HL-60/S4 treated with phorbol 12-myristate 13-acetate at 8.2 ng/mL for 4 days and 3 days (cell line): ENCODE data around the gene P2RY4.
"Not testable (repeated sequence)": the region's sequence is repeated elsewhere in the genome, so short reads cannot be mapped to it uniquely, and the experiment has no call there.

Experiments used
- in situ Hi-C: fragments of 300-500 bp; cut with MboI; formaldehyde crosslinking; loops from 2 replicates; pipeline ENCODE4 v1.15.0; 2022; ENCODE audit warnings: low sequenced_read_pairs

P2RY4 gene

GRCh38 chrX:70244881-70245280 is 15.1 kb downstream of the P2RY4 start:
- in situ Hi-C loops = no loop called here

- in situ Hi-C loops = not testable (repeated sequence)
Observed at GRCh38 chrX:70243601-70244000, 16.4 kb downstream of the P2RY4 start.

GRCh38 chrX:70241501-70241900 is 18.5 kb downstream of the P2RY4 start:
- in situ Hi-C loops = no loop called here

- in situ Hi-C loops = no loop called here
Observed at GRCh38 chrX:70240751-70241150, 19.3 kb downstream of the P2RY4 start.

GRCh38 chrX:70234355-70234754 is 25.6 kb downstream of the P2RY4 start, which contains the start of gene AWAT1:
Gene AWAT1 (plus strand): TSS chrX:70234655. CDS start chrX:70234696, 41 bp downstream.
- in situ Hi-C loops = no loop called here

- in situ Hi-C loops = no loop called here
Observed at GRCh38 chrX:70231666-70232065, 28.3 kb downstream of the P2RY4 start.

- in situ Hi-C loops = no loop called here
Observed at GRCh38 chrX:70226687-70227086, 33.3 kb downstream of the P2RY4 start.

GRCh38 chrX:70226048-70226447 is 34.0 kb downstream of the P2RY4 start:
- in situ Hi-C loops = no loop called here

- in situ Hi-C loops = no loop called here
Observed at GRCh38 chrX:70219938-70220764, 39.9 kb downstream of the P2RY4 start.

GRCh38 chrX:70209570-70209969 is 50.4 kb downstream of the P2RY4 start:
- in situ Hi-C loops = not testable (repeated sequence)

- in situ Hi-C loops = no loop called here
Observed at GRCh38 chrX:70208479-70208878, 51.5 kb downstream of the P2RY4 start.
